K562 (cell line): ENCODE measurements around the gene AGPAT3. TPM values are rescaled to one million over a fixed set of nuclear protein-coding genes. Genes with fewer than 3 reads are reported as not detected.
A peak's percentile ranks its signal among the peaks of the same experiment; 100 is the strongest.

ENCODE experiments used
- CHCHD3 ChIP-seq: fragments of 250-450 bp; sonication (Bioruptor Pico); IDR thresholded peaks from 2 replicates; pipeline ENCODE4 v2.1.2; 2022; ENCODE audit warnings: mild to moderate bottlenecking
- ETS2 ChIP-seq: IDR thresholded peaks from 2 replicates; pipeline ENCODE4 v1.6.1; 2016; ENCODE audit warnings: borderline replicate concordance, missing genetic modification characterization, mild to moderate bottlenecking, moderate library complexity, missing compliant biosample characterization; ENCODE audit not compliant: poor library complexity, severe bottlenecking
- HOXB6 ChIP-seq: fragments of 250-450 bp; sonication (Bioruptor Pico); IDR thresholded peaks from 2 replicates; pipeline ENCODE4 v1.5.1; 2022; ENCODE audit warnings: mild to moderate bottlenecking, borderline replicate concordance
- NBN ChIP-seq: fragments of 450-650 bp; IDR thresholded peaks from 2 replicates; pipeline ENCODE4 v1.6.1; 2016; ENCODE audit warnings: low read depth, mild to moderate bottlenecking
- NCOA1 ChIP-seq: fragments of 450-650 bp; IDR thresholded peaks from 2 replicates; pipeline ENCODE4 v1.6.1; 2016; ENCODE audit warnings: low read depth
- NCOR1 ChIP-seq: fragments of 450-650 bp; IDR thresholded peaks from 2 replicates; pipeline ENCODE4 v1.6.1; 2016; ENCODE audit warnings: mild to moderate bottlenecking, moderate library complexity
- NFRKB ChIP-seq: fragments of 450-650 bp; IDR thresholded peaks from 2 replicates; pipeline ENCODE4 v1.6.1; 2016; ENCODE audit warnings: low read depth
- PCBP1 ChIP-seq: fragments of 200-400 bp; formaldehyde crosslinking; IDR thresholded peaks from 2 replicates; pipeline ENCODE4 v1.6.1; 2018; ENCODE audit warnings: mild to moderate bottlenecking, low read depth, low read length; ENCODE audit not compliant: poor library complexity, severe bottlenecking
- POLR3A ChIP-seq: IDR thresholded peaks from 2 replicates; pipeline ENCODE4 v1.6.1; 2011; ENCODE audit warnings: borderline replicate concordance, mild to moderate bottlenecking, moderate library complexity; ENCODE audit not compliant: insufficient read length, insufficient read depth; ENCODE audit errors: extremely low read depth
- RBM25 ChIP-seq: fragments of 200-400 bp; formaldehyde crosslinking; IDR thresholded peaks from 2 replicates; pipeline ENCODE4 v1.6.1; 2018; ENCODE audit warnings: low read length, low read depth, moderate library complexity; ENCODE audit not compliant: severe bottlenecking
- ZFX ChIP-seq: sonication (generic); formaldehyde crosslinking; IDR thresholded peaks from 2 replicates; pipeline ENCODE4 v1.8.0; 2022; ENCODE audit warnings: mild to moderate bottlenecking, missing genetic modification reagents, moderate library complexity
- polyA plus RNA-seq, 8 experiments: library from polyadenylated mRNA; depleted of rRNA in 4 of 8; stranded (reverse) in 5 of 8; unstranded in 3 of 8; fragments of >200 nt; fragmentation: Nextera tagmentation in 2 of 8; fragmentation: Illumina TruSeq in 1 of 8; extraction: Ambion mirVana in 2 of 8; extraction: Trizol in 1 of 8; gene quantifications; 2 replicates each; pipeline versions ENCODE4 v1.2.1 to v1.2.3, GENCODE V29; 2011 to 2014; ENCODE audit warnings: inconsistent platforms in 1 of 8, missing spikeins in 1 of 8
- total RNA-seq, 7 experiments: library from RNA; depleted of rRNA in 6 of 7; stranded (reverse); fragments of >200 nt in 6 of 7; fragmentation: Illumina TruSeq in 2 of 7; extraction: Trizol in 2 of 7; gene quantifications; 2 replicates each; pipeline versions ENCODE4 v1.2.1 to v1.2.3, GENCODE V29; 2011 to 2021; ENCODE audit warnings: low replicate concordance in 1 of 7
- TF ChIP-seq, protein P1 (sequence below): fragments of 250-450 bp; sonication (Bioruptor Pico); IDR thresholded peaks from 2 replicates; pipeline ENCODE4 v1.4.0; 2020; ENCODE audit warnings: borderline replicate concordance
- TF ChIP-seq, protein P2 (sequence below): fragments of 450-650 bp; IDR thresholded peaks from one replicate; pipeline ENCODE4 v1.6.1; 2018; ENCODE audit warnings: mild to moderate bottlenecking, moderate library complexity; ENCODE audit not compliant: partially characterized antibody
- TF ChIP-seq, protein P3 (sequence below): sonication (generic); formaldehyde crosslinking; IDR thresholded peaks from 2 replicates; pipeline ENCODE4 v1.8.0; 2022; ENCODE audit warnings: mild to moderate bottlenecking, missing genetic modification reagents
- TF ChIP-seq, protein P4 (sequence below), 2 experiments: fragments of 450-650 bp; IDR thresholded peaks; 2 replicates each; pipeline ENCODE4 v1.6.1; 2016; ENCODE audit warnings: mild to moderate bottlenecking in 2 of 2, borderline replicate concordance in 1 of 2, low read depth in 1 of 2, moderate library complexity in 1 of 2

Gene AGPAT3
- total and polyA plus RNA-seq, 9 of the 15 experiments (the other 6 are each of a cell fraction or from before 2014, with no cell fraction given), result 1.5 to 88.4 (median 35.7) TPM

DNA sequence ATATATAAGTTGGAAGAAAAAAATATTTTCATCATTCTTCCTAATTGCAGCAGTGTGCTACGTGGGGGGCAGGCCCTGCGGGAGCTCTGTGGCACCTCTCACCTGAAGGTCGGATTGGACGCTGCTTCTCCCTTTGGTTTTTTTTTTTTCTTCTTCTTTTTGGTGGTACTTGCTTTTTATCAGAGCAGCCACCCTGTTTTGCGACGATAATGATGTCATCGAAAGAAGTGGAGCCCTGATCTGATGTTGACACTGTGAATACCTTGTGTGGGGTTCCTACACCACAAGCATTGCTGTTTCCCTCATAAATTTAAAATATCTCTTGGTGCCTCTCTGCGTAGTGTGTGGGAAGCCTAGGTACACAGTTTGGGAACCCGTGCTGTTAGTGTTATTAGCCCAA, 152.6 kb downstream of the AGPAT3 start (continued):
- no peak for TF ChIP-seq RBM25
- TF ChIP-seq NCOA1, result peak; percentile 84
- no peak for TF ChIP-seq NFRKB
- TF ChIP-seq, protein P1, sequence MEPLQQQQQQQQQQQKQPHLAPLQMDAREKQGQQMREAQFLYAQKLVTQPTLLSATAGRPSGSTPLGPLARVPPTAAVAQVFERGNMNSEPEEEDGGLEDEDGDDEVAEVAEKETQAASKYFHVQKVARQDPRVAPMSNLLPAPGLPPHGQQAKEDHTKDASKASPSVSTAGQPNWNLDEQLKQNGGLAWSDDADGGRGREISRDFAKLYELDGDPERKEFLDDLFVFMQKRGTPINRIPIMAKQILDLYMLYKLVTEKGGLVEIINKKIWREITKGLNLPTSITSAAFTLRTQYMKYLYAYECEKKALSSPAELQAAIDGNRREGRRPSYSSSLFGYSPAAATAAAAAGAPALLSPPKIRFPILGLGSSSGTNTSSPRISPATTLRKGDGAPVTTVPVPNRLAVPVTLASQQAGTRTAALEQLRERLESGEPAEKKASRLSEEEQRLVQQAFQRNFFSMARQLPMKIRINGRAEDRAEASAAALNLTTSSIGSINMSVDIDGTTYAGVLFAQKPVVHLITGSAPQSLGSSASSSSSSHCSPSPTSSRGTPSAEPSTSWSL (CRISPR knock-in tag), result no peak
- peak; percentile 69 for TF ChIP-seq NBN
- TF ChIP-seq, protein P2, sequence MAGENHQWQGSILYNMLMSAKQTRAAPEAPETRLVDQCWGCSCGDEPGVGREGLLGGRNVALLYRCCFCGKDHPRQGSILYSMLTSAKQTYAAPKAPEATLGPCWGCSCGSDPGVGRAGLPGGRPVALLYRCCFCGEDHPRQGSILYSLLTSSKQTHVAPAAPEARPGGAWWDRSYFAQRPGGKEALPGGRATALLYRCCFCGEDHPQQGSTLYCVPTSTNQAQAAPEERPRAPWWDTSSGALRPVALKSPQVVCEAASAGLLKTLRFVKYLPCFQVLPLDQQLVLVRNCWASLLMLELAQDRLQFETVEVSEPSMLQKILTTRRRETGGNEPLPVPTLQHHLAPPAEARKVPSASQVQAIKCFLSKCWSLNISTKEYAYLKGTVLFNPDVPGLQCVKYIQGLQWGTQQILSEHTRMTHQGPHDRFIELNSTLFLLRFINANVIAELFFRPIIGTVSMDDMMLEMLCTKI, result no peak
- TF ChIP-seq, protein P3, sequence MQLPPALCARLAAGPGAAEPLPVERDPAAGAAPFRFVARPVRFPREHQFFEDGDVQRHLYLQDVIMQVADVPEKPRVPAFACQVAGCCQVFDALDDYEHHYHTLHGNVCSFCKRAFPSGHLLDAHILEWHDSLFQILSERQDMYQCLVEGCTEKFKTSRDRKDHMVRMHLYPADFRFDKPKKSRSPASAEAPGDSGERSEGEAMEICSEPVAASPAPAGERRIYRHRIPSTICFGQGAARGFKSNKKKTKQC, result no peak
- no peak for TF ChIP-seq PCBP1
- no peak for TF ChIP-seq ETS2 (tag)
- TF ChIP-seq CHCHD3 (CRISPR knock-in tag), result no peak
- no peak for TF ChIP-seq HOXB6 (CRISPR knock-in tag)
- TF ChIP-seq, protein P4, sequence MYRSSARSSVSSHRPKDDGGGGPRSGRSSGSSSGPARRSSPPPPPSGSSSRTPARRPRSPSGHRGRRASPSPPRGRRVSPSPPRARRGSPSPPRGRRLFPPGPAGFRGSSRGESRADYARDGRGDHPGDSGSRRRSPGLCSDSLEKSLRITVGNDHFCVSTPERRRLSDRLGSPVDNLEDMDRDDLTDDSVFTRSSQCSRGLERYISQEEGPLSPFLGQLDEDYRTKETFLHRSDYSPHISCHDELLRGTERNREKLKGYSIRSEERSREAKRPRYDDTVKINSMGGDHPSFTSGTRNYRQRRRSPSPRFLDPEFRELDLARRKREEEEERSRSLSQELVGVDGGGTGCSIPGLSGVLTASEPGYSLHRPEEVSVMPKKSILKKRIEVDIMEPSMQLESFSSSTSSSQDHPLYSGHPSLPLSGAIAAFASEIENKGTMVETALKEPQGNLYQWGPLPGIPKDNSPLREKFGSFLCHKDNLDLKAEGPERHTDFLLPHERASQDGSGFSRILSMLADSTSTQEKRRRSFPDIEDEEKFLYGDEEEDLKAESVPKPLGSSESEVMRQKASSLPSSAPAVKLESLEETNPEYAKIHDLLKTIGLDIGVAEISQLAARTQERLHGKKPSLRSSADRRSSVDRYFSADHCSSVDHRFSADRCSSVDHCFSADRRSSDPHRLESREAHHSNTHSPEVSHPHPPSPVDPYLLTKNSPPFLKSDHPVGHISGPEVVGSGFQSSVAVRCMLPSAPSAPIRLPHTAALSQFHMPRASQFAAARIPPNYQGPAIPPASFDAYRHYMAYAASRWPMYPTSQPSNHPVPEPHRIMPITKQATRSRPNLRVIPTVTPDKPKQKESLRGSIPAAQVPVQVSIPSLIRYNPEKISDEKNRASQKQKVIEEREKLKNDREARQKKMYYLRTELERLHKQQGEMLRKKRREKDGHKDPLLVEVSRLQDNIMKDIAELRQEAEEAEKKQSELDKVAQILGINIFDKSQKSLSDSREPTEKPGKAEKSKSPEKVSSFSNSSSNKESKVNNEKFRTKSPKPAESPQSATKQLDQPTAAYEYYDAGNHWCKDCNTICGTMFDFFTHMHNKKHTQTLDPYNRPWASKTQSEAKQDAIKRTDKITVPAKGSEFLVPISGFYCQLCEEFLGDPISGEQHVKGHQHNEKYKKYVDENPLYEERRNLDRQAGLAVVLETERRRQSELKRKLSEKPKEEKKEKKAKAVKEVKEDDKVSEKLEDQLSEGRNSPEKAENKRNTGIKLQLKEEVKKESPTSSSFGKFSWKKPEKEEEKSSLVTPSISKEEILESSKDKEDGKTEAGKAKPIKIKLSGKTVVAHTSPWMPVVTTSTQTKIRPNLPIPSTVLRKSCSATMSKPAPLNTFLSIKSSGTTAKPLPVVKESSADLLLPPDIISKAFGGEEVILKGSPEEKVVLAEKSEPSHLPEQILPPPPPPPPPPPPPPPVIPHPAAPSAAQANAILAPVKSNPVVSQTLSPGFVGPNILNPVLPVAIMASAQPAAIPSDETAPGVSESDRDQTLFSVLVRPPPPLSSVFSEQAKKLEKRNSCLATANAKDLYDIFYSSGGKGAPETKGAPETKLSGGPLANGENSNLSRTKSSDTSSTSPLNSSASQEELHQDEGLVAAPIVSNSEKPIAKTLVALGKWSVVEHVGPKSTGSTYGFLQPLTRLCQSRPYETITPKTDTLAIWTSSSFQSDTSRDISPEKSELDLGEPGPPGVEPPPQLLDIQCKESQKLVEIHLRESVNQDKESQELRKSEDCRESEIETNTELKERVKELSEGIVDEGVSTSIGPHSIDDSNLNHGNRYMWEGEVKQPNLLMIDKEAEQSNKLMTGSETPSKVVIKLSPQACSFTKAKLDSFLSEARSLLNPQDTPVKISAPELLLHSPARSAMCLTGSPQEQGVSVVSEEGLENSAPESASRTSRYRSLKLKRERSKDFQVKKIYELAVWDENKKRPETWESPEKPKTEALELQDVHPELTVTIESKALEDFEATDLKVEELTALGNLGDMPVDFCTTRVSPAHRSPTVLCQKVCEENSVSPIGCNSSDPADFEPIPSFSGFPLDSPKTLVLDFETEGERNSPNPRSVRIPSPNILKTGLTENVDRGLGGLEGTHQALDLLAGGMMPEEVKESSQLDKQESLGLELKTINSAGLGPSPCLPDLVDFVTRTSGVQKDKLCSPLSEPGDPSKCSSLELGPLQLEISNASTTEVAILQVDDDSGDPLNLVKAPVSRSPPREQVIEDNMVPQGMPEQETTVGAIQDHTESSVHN (IDR thresholded peaks at IDR 0.05; ENCODE audit: borderline replicate concordance in 1 of 2, low read depth in 1 of 2), result peak in 1 of 2 experiments; percentile 47; a peak in 1 of 4 replicates
- TF ChIP-seq ZFX (CRISPR knock-in tag), result 0 out of 2 replicates have a peak, but pooled peaks have one; percentile 22
- no peak for TF ChIP-seq POLR3A
- TF ChIP-seq NCOR1, result peak; percentile 73
